Liver (tissue), 3 donors: ENCODE measurements around the gene BCR.

Experiments used
- EGR1 ChIP-seq, 2 donors: IDR thresholded peaks; 2 replicates each; pipeline ENCODE4 v1.6.1; 2016 to 2018; ENCODE audit warnings: antibody characterized with exemption in 2 of 2, low read depth in 2 of 2
- HNF4A ChIP-seq, 2 donors: conservative IDR thresholded peaks; 2 replicates each; pipeline ENCODE4 v1.6.1; 2016; ENCODE audit warnings: antibody characterized with exemption in 2 of 2, mild to moderate bottlenecking in 2 of 2
- JUND ChIP-seq, 2 donors: IDR thresholded peaks; 2 replicates each; pipeline ENCODE4 v1.6.1; 2016; ENCODE audit warnings: antibody characterized with exemption in 2 of 2
- RAD21 ChIP-seq, 2 donors: IDR thresholded peaks; 2 replicates each; pipeline ENCODE4 v1.6.1; 2016; ENCODE audit warnings: antibody characterized with exemption in 2 of 2, mild to moderate bottlenecking in 2 of 2
- RXRA ChIP-seq, 2 donors: IDR thresholded peaks; 2 replicates each; pipeline ENCODE4 v1.6.1; 2017 to 2018; ENCODE audit warnings: antibody characterized with exemption in 2 of 2, mild to moderate bottlenecking in 1 of 2
- YY1 ChIP-seq: IDR thresholded peaks from 2 replicates; pipeline ENCODE4 v1.6.1; 2016; ENCODE audit warnings: antibody characterized with exemption, mild to moderate bottlenecking
- TF ChIP-seq, protein P1 (sequence below): IDR thresholded peaks from 2 replicates; pipeline ENCODE4 v1.6.1; 2016; ENCODE audit warnings: antibody characterized with exemption, mild to moderate bottlenecking
- TF ChIP-seq, protein P2 (sequence below): fragments of 150-350 bp; IDR thresholded peaks from 2 replicates; pipeline ENCODE4 v1.5.1; 2017; ENCODE audit warnings: improper control_type of control experiment, low read depth, low read length; ENCODE audit not compliant: missing input control
- TF ChIP-seq, protein P3 (sequence below): IDR thresholded peaks from 2 replicates; pipeline ENCODE4 v1.6.1; 2016; ENCODE audit warnings: antibody characterized with exemption
- TF ChIP-seq, protein P4 (sequence below): IDR thresholded peaks from 2 replicates; pipeline ENCODE4 v1.6.1; 2016; ENCODE audit warnings: antibody characterized with exemption
- donor health status: healthy.
- donor health status: healthy.

DNA sequence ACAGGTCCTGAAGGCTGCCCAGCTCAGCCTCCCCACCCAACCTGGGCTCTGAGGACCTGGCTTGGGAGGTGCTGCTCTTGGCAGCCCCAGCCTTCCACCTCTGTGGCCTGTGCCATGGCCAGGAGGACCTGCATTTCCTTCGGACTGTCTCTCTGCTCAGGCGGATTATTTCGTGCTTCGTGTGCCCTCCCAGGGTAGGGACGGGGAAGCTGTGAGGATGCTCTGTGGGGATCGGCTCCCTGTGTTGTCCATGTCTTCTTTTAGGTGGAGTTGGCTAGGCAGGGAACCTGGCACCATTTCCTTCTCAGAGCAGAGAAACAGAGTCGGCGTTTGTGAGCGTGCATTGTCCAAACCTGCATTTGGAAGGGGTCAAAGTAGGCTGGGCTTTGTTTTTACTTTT, 34.1 kb downstream of the BCR start:
- TF ChIP-seq YY1 (no peak), EGR1 (IDR thresholded peaks at IDR 0.05; ENCODE audit: low read depth in 2 of 2) (no peak), RXRA (IDR thresholded peaks at IDR 0.05) (no peak), JUND (IDR thresholded peaks at IDR 0.05) (no peak), HNF4A (conservative IDR thresholded peaks at IDR 0.05) (no peak), RAD21 (IDR thresholded peaks at IDR 0.05) (no peak)
- TF ChIP-seq, protein P1, sequence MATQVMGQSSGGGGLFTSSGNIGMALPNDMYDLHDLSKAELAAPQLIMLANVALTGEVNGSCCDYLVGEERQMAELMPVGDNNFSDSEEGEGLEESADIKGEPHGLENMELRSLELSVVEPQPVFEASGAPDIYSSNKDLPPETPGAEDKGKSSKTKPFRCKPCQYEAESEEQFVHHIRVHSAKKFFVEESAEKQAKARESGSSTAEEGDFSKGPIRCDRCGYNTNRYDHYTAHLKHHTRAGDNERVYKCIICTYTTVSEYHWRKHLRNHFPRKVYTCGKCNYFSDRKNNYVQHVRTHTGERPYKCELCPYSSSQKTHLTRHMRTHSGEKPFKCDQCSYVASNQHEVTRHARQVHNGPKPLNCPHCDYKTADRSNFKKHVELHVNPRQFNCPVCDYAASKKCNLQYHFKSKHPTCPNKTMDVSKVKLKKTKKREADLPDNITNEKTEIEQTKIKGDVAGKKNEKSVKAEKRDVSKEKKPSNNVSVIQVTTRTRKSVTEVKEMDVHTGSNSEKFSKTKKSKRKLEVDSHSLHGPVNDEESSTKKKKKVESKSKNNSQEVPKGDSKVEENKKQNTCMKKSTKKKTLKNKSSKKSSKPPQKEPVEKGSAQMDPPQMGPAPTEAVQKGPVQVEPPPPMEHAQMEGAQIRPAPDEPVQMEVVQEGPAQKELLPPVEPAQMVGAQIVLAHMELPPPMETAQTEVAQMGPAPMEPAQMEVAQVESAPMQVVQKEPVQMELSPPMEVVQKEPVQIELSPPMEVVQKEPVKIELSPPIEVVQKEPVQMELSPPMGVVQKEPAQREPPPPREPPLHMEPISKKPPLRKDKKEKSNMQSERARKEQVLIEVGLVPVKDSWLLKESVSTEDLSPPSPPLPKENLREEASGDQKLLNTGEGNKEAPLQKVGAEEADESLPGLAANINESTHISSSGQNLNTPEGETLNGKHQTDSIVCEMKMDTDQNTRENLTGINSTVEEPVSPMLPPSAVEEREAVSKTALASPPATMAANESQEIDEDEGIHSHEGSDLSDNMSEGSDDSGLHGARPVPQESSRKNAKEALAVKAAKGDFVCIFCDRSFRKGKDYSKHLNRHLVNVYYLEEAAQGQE, result no peak
- TF ChIP-seq, protein P2, sequence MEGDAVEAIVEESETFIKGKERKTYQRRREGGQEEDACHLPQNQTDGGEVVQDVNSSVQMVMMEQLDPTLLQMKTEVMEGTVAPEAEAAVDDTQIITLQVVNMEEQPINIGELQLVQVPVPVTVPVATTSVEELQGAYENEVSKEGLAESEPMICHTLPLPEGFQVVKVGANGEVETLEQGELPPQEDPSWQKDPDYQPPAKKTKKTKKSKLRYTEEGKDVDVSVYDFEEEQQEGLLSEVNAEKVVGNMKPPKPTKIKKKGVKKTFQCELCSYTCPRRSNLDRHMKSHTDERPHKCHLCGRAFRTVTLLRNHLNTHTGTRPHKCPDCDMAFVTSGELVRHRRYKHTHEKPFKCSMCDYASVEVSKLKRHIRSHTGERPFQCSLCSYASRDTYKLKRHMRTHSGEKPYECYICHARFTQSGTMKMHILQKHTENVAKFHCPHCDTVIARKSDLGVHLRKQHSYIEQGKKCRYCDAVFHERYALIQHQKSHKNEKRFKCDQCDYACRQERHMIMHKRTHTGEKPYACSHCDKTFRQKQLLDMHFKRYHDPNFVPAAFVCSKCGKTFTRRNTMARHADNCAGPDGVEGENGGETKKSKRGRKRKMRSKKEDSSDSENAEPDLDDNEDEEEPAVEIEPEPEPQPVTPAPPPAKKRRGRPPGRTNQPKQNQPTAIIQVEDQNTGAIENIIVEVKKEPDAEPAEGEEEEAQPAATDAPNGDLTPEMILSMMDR, result no peak
- TF ChIP-seq, protein P3, sequence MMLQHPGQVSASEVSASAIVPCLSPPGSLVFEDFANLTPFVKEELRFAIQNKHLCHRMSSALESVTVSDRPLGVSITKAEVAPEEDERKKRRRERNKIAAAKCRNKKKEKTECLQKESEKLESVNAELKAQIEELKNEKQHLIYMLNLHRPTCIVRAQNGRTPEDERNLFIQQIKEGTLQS, result no peak
- TF ChIP-seq, protein P4, sequence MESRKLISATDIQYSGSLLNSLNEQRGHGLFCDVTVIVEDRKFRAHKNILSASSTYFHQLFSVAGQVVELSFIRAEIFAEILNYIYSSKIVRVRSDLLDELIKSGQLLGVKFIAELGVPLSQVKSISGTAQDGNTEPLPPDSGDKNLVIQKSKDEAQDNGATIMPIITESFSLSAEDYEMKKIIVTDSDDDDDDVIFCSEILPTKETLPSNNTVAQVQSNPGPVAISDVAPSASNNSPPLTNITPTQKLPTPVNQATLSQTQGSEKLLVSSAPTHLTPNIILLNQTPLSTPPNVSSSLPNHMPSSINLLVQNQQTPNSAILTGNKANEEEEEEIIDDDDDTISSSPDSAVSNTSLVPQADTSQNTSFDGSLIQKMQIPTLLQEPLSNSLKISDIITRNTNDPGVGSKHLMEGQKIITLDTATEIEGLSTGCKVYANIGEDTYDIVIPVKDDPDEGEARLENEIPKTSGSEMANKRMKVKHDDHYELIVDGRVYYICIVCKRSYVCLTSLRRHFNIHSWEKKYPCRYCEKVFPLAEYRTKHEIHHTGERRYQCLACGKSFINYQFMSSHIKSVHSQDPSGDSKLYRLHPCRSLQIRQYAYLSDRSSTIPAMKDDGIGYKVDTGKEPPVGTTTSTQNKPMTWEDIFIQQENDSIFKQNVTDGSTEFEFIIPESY, result no peak
